Measurements from ENCODE around the gene SIN3A.

SIN3A gene

DNA sequence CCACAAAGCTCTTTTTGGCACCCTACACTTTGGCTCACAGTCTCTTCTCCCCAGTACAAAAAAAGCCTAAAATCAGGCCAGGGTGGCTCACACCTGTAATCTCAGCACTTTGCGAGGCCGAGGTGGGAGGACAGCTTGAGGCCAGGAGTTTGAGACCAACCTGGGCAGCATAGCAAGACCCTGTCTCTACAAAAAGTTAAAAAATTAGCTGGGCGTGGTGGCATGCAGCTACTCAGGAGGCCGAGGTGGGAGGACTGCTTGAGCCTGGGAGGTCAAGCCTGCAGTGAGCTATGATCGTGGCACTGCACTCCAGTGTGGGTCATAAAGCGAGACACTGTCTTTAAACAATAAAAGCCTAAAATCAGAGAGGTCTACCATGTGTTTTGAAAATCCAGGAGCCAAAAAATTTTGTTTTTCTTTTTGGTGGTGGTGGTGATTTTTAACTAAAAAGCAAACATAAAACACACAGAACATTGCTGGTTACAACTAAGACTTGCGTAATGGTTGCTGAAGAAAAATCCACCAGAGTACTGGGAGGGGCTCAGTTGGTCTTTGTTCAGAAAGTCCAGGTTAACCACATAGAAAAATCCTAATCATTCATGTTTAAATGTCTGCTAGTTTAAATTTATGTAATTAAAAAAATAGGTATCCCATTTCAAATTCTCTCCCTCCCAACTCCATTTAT is 81.5 kb downstream of the SIN3A start:
- DNase-seq: no peak

DNA sequence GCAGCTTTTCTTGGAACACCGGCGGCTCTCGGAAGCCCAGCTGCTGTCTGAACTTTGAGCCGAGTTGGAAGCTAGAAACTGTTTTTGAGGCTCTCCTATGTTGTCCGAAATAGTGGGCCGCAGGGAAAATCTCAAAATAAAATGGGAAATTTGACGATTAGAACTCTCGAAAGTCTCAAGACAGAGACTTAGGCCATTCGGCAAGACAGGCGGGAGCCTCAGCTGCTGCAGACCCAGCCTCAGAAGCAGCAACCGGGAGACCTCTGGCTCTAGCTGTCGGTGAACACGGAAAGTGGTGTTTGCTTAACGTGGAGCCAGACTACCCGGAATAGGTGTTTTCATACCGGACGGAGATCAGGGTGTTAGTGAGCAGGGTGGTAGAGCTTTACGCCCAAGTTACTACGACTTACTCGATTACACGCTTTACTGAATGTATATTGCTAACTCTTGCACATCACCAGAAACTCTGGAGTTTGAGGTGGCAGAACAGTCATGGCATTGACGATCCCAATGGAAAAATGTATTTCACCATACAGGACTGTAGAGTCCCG is 82.7 kb downstream of the SIN3A start:
- no peak for DNase-seq

DNA sequence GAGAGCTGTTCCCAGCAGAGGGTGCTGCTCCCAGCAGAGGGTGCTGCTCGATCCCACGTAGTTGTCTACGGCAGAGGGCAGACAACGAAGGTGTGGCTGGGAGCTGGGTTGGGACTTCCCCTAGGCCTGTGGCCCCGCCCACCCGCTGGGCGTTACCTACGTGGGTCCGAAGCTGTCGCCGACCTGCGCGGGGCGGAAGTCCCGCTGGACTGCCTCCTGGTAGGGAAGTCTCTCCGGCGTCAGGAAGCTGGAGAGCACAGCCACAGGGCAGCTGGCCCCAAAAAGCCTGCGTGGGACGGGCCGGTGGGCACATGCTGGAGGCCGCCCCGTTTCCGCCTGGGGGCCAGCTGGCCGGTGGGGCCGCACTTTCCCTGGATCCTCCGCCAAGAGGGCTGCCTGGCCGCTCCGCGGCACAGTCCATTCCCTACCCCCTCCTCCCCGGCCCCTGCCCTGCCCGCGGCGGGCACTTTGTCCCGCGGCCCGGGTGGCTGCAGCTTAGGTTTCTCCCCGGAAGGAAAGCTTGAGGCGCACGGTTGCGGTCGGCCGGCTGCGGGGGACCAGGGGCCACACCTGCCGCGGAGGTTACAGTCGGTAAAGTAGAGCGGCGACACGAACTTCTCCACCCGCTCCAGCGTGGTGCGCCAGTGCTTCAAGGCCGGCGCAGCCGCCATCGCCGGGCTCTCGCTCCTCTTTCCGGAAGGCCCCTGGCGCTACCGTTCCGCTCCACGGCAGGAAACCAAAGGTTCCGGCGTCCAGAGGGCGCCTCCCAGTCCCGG is 83.4 kb downstream of the SIN3A start, which contains the start of gene MAN2C1:
MAN2C1 (minus strand) TSS at position 695 of the 776 bp plus-strand sequence; CDS start at position 671, 24 bp downstream.
- DNase-seq: peak; percentile 99

DNA sequence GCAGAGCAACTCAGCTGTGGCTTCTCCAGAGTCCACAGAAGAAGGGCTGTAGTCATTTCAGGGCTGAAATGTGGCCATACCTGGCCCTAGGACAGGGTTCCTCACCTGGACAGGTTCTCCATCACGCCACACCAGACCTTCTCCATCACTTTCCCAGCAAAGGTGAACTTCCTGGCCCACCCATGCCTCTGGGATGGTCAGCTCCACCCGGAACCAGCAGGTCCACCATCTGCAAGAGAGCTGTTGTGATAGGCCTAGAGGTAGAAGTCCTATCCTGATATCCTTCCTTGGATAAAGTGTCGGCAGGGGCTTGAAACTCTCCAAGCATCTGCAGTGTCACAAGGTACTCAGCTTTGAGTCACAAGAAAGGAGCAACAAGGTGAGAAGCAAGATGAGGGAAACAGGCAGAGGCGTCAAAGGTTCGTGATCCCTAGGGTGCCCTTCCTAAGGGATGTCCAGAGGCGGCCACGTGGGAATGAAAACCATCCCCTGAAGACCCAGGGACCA is 84.0 kb downstream of the SIN3A start:
- DNase-seq: no peak

DNA sequence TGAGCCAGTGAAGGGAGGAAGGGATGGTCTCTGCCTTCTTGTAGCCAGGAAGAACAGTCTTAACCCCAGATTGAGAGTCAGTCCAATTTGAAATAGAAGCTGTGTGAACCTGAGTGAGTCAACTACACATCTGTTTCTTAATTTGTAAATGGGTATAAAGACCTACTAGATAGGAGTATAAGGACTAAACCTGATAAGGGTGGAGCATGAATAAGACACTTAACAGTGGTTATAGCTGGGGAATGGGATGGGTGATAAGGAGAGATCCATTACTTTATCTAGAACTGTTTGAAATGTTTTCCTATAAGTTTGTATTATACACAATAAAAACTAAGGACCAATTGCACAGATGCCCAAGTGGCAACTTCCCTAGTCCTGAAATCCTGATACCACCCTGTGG is 84.5 kb downstream of the SIN3A start:
- no peak for DNase-seq

DNA sequence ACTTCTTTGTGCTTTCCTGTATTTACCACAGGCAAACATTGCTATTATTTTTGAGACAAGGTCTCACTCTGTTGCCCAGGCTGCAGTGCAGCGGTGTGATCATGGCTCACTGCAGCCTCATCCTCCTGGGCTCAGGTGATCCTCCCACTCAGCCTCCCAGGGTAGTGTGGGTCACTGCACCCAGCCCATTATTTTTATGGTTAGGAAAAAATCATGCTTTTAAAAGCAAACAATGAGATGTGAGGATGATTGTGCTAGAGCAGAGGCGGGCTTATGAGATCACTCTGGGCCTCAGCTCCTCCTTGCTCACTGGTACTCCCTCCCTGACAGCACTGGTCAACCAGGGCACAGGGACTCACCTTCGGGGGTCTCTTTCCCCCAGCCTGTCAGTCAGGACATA is 85.3 kb downstream of the SIN3A start:
- no peak for DNase-seq

DNA sequence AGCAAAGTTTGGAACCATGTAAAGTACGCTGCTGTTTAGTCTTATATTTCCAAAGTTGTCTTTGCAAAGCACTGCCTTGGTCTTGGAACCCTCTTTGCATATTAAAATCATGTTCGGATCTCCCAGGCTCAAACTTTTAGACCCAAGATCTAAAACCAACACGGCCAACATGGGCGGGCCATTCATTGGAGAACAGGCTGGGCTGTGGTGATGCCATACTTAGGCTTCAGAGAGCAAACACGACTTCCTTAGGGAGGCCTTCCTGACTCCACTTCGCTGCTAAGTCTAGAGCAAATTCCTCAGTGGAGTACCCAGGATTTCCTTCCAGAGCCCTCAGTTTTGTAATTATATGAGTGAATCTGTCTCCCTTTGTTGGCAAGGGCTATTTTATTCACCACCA is 86.6 kb downstream of the SIN3A start:
- no peak for DNase-seq

DNA sequence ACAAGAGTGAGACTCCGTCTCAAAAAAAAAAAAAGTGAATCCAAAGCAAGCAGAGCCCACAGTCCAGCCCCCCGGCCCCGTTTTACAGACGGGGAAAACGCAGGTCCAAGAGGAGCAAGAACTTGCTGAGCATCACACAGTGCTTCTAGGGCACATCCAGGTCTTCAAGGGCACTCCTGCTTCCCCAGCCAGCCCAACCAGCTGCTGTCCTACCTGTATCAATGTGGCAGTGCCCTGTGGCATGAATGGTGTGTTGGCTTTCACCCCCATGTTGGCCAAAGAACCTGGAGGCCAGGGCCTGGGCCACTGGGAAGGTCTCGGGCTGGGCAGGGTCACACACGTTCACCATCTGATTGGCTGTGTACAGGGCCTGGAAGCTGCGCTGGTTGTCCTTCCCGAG is 87.7 kb downstream of the SIN3A start:
- DNase-seq: no peak

DNA sequence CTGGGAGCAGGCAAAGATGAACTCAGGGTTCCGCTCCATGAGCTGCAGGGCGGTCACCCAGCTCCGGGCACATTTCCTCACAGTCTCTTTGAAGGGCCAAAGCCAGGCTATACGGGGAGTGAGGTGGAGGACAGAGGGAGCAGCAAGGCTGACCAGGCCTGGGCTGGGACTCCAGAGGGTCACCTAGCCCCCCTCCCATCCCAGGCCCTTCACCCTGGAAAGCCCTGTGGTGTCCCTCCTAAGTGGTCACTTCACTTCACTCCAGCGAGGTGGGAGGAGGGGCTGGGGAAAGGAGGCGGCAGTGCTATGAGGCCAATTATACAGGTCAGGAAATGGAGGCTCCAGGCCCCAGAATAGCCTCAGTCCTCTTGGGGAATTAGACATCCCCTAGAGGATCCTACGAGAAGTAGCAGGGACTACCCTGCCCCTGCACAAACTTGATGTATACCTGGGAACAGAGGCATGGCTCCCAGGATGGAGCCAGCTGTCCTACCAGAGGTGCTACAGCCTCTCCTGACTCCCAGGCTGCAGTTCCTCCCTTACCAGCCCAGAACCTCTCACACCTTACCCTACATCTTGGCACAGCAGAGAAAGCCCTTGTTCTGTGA is 88.7 kb downstream of the SIN3A start:
- DNase-seq: no peak

DNA sequence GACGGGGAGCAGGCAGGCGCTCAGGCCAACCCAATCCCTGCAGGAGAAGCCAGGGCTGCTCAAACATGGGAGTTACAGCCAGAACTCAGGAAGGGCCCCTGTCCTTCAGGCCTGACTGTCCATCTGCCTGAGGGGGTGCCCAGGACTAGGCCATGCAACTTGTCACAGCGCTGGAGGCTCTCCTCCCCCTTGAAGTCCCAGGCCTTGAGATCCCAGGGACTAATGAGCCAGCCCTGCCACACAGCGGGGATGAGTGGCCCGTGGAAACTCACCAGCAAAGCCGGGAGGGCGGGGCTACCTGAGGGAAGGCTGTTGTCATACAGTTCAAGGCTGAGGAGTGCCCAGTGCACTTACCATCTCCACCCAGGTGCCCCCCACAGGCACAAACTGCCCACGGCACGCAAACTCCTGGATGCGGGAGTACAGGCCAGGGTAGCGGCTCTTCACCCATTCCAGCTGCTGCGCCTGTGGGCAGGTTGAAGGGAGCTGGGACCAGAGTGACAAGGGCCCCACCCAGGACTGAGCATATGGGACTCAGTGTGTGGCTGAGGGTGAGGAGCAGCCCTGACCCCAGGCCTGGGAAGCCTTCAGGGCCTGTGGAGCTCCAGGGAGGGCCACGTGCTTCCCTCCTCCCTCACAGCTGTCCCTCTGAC is 89.4 kb downstream of the SIN3A start:
- no peak for DNase-seq

DNA sequence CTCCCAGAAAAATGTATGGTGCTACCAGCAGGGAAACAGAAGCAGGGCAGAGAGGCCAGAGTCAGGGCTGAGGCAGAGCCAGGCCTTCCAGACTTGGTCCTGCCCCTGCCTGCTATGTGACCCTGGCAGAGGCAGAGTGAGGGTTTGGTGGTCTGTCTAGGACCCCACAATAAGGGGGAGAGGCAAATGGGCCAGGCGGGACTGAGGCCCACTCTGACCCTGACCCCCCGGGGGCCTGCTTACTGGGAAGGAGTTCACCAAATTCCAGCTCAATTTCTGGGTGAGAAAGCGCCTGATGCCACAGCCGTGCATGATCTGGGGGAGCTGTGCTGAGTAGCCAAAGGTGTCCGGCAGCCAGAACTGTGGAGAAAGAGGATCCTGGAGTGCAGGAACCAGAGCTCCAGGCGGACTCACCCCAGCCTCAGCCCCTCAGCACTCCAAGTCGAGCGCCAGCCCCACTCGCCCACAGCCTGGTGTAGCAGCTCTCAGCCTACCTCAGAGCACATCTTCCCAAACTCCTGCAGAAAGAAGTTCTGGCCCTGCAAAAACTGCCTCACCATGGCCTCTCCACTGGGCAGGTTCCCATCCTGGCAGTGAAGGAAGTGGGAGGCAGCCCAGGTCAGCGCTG is 90.0 kb downstream of the SIN3A start:
- DNase-seq: no peak

DNA sequence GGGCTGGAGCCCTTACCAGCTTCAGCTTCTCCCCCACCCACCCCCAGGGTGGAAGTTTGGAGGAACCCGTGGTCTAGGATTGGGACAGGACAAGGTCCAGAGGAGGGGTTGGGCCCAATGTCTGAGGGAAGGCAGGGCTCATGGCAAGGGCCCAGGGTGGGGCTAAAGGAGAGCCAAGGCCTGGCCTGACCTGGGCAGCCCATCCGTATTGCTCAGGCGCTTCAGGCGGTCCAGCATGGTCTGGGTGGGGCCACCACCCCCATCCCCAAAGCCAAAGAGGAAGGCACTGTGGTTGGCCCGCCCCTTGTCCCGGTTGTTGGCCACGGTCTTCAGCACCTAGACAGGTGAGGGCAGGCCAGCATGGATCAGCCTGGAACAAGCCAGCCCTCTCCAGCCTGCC is 90.6 kb downstream of the SIN3A start:
- DNase-seq: no peak

DNA sequence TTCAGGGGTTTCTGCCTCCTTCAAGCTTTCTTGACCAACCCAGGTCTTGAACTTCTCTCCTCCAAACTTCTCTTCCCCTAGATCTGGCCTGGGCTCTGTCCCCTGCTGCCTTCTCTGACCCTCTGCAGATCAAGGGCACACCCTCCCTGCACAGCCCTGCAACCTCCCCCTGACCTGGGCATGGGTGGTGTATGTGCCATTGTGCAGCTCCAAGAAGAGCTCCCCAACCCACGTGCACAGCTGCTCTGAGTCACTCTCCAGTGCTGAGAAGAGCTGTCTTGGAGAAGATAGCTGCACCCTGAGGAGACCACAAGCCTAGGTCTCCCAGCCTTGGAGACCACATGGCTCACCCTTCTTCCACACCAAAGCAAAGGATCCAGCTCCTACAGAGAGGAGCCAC is 91.1 kb downstream of the SIN3A start:
- no peak for DNase-seq

DNA sequence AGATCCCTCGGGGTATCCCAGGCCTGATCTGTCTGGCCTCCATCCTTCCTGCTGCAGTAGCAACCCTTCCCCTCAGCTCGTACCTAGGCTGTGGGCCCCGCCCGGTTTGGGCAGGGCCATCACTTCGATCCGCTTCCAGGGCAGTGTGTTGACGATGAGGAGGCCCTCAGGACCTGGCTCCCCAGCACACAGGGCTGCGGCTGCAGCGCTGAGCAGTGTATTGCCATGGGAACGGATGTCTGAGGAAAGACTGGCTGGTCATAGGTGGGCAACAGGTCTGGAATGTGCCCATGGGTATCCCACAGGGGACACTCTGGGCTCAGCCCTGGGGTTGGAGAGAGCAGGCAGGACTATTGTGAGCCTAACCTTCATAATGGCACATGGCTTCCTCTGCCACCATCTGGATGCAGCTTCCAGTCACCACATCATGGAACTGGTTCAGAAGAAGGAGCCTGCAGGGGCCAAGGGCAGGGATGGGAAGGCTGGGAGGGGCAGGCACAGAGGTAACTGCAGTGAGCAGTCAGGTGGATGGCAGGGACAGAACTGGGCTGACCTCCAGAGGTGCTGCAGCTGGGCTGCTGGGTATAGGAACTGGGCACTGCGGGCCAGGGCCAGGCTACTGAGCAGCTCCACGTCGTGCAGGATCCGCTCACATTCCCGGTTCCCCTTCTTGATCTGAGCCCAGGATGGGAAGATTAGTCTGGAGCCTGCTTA is 91.8 kb downstream of the SIN3A start:
- DNase-seq: no peak

DNA sequence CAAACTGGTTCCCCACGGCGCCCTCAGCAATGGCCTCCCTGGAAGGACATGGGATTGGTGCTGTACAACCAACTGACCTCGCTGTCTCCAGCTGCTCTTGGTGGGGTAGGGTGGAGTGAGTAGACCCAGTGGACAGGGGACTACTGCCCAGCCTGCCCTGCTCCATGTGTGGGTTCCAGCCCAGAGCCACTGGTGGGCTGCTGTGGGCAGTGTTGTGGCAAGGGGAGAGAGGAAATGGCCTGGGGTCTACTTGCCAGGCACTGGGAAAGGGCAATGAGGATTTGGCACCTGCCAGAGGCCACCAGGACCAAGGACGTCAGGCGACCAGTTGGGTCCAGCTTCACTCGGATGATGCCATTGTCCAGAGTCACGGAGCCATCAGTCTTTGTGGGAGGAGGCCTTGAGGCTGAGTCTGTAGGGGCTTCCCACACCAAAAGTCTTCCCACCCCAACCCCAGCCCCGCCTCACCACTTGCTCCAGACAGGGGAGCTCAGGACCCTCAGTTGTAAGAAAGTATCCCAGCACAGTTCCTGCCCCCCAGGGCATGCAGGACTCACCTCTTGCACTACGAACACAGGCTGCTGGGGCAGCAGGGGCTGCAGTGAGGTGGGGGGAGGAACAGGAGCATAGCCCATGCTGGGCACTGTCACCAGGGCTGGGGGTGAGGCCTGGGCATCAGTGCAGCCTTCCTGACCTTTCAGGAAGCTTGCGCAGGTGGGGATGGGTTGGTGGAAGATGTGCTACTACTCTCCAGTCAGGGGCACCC is 92.5 kb downstream of the SIN3A start:
- no peak for DNase-seq

DNA sequence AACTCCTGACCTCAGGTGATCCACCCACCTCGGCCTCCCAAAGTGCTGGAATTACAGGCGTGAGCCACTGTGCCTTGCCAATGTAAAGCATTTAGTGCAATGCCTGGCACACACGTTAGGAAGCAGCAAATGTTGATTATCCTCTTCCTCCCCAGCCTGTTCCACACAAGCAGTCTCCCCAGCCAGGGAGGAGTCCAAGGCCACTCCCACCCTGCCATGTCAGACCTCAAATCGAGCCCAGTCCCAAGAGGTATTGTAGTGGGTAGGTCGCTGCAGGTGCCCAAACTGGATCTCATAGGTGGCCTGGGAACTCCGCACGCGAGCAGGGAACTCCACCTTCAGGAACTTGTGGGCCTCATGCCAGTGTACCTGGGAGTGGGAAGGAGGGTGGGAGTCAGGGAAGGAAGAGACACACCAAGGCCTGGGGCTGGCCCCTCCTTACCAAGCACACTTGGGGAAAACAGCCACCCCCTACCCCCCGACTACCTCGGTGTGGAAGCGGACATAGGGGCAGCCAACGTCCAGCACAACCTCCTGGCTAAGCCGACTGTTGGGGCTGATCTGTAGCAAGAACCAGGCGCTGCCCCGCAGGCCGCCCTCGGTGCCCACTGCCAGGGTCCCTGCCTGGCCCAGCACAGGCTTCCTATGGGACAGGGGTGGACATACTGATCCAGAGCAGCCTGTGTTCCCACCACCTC is 93.4 kb downstream of the SIN3A start:
- DNase-seq: no peak

DNA sequence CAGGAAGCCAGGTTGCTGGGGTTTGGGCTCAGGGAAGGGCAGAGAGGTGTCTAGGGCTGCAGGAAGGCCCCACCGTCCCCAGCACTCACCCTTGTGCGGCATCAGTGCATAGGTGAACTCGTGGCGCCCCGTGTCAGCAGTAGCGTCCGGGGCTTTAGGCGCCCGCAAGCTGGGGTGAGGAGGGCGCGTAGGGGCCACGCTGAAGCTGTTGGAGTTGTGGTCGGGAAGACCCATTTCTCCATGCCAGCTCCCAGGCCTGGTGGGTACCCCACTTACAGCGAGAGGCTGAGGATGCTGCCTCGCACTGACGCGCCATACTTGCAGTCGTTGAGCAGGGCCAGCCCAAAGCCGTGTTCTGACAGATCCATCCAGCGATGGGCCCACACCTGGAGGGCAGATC is 95.0 kb downstream of the SIN3A start:
- no peak for DNase-seq

DNA sequence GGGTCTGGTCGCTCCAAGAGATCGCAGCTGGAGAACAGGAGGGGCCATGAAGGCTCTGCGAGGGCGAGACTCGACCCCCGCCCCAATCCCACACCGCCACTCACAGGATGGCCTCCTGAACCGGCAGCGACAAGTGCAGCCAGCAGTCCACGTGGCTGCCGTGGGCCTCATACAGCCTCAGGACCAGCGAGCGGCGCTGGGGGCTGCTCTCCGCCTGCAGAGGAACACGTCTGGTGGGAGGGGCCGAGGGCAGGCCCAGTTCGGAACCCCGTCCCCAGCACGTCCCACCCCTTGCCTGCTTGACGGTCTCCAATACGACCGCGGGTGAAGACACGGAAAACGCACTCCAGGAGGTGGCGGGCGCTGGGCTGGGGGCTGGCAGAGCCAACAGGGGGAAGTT is 95.5 kb downstream of the SIN3A start:
- no peak for DNase-seq

DNA sequence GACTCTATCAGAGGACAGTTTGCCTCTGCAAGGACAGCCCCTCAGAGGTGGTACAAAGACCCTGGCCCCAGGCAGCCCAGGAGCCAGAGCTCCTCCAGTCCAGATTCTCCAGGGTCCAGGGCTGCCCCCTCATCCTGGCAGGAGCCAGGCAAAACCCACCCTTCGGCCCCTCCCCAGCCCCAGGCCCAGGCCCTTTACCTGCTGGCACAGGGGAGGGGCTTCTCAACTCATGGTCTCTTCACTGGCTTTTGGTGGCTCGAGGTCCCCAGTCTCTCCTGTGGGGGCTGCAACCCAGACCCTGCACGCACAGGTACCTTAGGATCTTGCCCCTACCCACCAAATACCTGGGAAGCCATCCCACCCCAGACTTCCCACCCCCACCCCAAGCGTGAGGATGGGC is 96.1 kb downstream of the SIN3A start:
- no peak for DNase-seq

DNA sequence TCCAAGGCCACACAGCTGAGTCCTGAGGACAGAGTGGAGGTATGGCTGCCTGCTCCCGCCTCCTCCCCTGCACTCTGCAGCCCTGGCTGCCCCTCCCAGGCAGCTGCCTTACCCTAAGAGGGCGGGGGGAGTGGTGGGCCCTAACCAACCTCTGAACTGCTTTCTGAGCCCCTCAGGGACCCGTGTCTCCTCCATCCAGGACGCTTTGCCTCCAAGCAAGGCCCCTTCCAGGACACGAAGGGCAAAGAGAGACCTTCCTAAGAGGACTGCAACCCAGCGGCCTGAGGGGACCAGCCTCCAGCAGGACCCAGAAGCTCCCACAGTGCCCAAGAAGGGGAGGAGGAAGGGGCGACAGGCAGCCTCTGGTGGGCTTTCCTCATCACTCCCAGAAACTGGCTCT is 97.0 kb downstream of the SIN3A start:
- DNase-seq: no peak

DNA sequence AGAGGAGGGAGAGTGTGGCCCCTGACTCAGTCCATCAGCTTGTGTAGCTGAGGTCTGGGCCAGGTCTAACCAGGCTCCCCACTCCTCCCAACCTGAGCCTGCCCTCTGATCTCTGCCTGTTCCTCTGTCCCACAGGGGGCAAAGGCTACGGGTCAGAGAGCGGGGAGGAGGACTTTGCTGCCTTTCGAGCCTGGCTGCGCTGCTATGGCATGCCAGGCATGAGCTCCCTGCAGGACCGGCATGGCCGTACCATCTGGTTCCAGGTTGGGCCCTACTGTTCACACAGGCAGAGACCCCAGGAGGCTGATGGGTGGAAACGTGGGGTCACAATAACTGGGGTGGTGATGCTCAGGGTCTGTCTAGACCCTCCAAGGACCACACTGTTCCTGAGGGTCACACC is 97.9 kb downstream of the SIN3A start:
- no peak for DNase-seq
